HepG2 (cell line): ENCODE measurements around the gene CLASRP. TPM values are rescaled to one million over a fixed set of nuclear protein-coding genes. Genes with fewer than 3 reads are reported as not detected.

Source experiments
- ATAD3A ChIP-seq: sonication (generic); formaldehyde crosslinking; IDR thresholded peaks from 2 replicates; pipeline ENCODE4 v1.4.0; 2020; ENCODE audit warnings: missing genetic modification reagents
- ETV5 ChIP-seq: IDR thresholded peaks from 2 replicates; pipeline ENCODE4 v1.6.1; 2018; ENCODE audit warnings: missing biosample characterization, missing genetic modification reagents, inconsistent platforms, borderline replicate concordance
- HCFC1 ChIP-seq: fragments of 150-350 bp; IDR thresholded peaks from 2 replicates; pipeline ENCODE4 v1.6.1; 2014; ENCODE audit warnings: low read depth, low read length
- KLF6 ChIP-seq: IDR thresholded peaks from 2 replicates; pipeline ENCODE4 v1.8.0; 2016; ENCODE audit warnings: missing biosample characterization, missing genetic modification reagents
- LRRFIP1 ChIP-seq: sonication (generic); formaldehyde crosslinking; conservative IDR thresholded peaks from 2 replicates; pipeline ENCODE4 v1.4.0; 2020; ENCODE audit warnings: missing genetic modification reagents
- PHF5A ChIP-seq: IDR thresholded peaks from one replicate; pipeline ENCODE4 v1.6.1; 2018; ENCODE audit warnings: low read depth, missing genetic modification reagents; ENCODE audit not compliant: unreplicated experiment
- RNF2 ChIP-seq: fragments of 450-650 bp; conservative IDR thresholded peaks from 2 replicates; pipeline ENCODE4 v1.6.1; 2016; ENCODE audit warnings: low read depth
- SNRNP70 ChIP-seq: fragments of 200-400 bp; formaldehyde crosslinking; IDR thresholded peaks from 2 replicates; pipeline ENCODE4 v1.6.1; 2017; ENCODE audit warnings: mild to moderate bottlenecking, low read depth, low read length, moderate library complexity
- ZFP36L1 ChIP-seq: sonication (generic); formaldehyde crosslinking; IDR thresholded peaks from 2 replicates; pipeline ENCODE4 v1.8.0; 2022; ENCODE audit warnings: mild to moderate bottlenecking, missing genetic modification reagents, moderate library complexity
- ZNF253 ChIP-seq: sonication (generic); formaldehyde crosslinking; IDR thresholded peaks from 2 replicates; pipeline ENCODE4 v1.8.0; 2022; ENCODE audit warnings: mild to moderate bottlenecking, missing genetic modification reagents, borderline replicate concordance
- ZNF484 ChIP-seq: sonication (generic); formaldehyde crosslinking; IDR thresholded peaks from 2 replicates; pipeline ENCODE4 v1.5.1; 2020; ENCODE audit warnings: mild to moderate bottlenecking, low read depth, missing genetic modification reagents, borderline replicate concordance
- ZNF614 ChIP-seq: IDR thresholded peaks from 2 replicates; pipeline ENCODE4 v1.6.1; 2018; ENCODE audit warnings: missing biosample characterization, missing genetic modification reagents, inconsistent platforms, borderline replicate concordance
- ZNF652 ChIP-seq: IDR thresholded peaks from 2 replicates; pipeline ENCODE4 v1.6.1; 2016; ENCODE audit warnings: low read depth, borderline replicate concordance
- polyA plus RNA-seq, 8 experiments: library from polyadenylated mRNA; depleted of rRNA in 3 of 8; stranded (reverse) in 7 of 8; unstranded in 1 of 8; fragments of >200 nt; fragmentation: Illumina TruSeq in 4 of 8; extraction: Trizol in 4 of 8; gene quantifications; 2 replicates each; pipeline versions ENCODE4 v1.2.1 to v1.2.3, GENCODE V29; 2011 to 2016; ENCODE audit warnings: low read depth in 4 of 8, missing spikeins in 1 of 8, mixed read lengths in 1 of 8; ENCODE audit not compliant: insufficient read depth in 1 of 8
- total RNA-seq, 5 experiments: library from RNA; depleted of rRNA; stranded (reverse); fragments of >200 nt; fragmentation: Illumina TruSeq; extraction: Trizol; gene quantifications; 2 replicates each; pipeline ENCODE4 v1.2.3, GENCODE V29; 2016; ENCODE audit warnings: low read depth in 1 of 5
- TF ChIP-seq, protein P1 (sequence below): sonication (generic); formaldehyde crosslinking; IDR thresholded peaks from 2 replicates; pipeline ENCODE4 v1.5.0; 2020; ENCODE audit warnings: mild to moderate bottlenecking, missing genetic modification reagents, borderline replicate concordance
- TF ChIP-seq, protein P2 (sequence below): sonication (generic); formaldehyde crosslinking; IDR thresholded peaks from 2 replicates; pipeline ENCODE4 v1.4.0; 2020; ENCODE audit warnings: missing genetic modification reagents
- TF ChIP-seq, protein P3 (sequence below), 2 experiments: fragments of 450-650 bp in 1 of 2; sonication (generic) in 1 of 2; formaldehyde crosslinking; IDR thresholded peaks; 2 replicates each; pipeline versions ENCODE4 v1.5.0 to v1.8.0; 2020 to 2022; ENCODE audit warnings: mild to moderate bottlenecking in 1 of 2, missing genetic modification reagents in 1 of 2
- TF ChIP-seq, protein P4 (sequence below): sonication (generic); formaldehyde crosslinking; IDR thresholded peaks from 2 replicates; pipeline ENCODE4 v1.4.0; 2020; ENCODE audit warnings: missing genetic modification reagents

CLASRP gene
- total and polyA plus RNA-seq, 2 of the 13 experiments (the other 11 are each of a cell fraction or from before 2014, with no cell fraction given) = 32.0 to 51.4 TPM

GRCh38 chr19:45079063-45079910 is 40.4 kb downstream of the CLASRP start, which contains the start of gene GEMIN7 (continued):
- TF ChIP-seq, protein P1, sequence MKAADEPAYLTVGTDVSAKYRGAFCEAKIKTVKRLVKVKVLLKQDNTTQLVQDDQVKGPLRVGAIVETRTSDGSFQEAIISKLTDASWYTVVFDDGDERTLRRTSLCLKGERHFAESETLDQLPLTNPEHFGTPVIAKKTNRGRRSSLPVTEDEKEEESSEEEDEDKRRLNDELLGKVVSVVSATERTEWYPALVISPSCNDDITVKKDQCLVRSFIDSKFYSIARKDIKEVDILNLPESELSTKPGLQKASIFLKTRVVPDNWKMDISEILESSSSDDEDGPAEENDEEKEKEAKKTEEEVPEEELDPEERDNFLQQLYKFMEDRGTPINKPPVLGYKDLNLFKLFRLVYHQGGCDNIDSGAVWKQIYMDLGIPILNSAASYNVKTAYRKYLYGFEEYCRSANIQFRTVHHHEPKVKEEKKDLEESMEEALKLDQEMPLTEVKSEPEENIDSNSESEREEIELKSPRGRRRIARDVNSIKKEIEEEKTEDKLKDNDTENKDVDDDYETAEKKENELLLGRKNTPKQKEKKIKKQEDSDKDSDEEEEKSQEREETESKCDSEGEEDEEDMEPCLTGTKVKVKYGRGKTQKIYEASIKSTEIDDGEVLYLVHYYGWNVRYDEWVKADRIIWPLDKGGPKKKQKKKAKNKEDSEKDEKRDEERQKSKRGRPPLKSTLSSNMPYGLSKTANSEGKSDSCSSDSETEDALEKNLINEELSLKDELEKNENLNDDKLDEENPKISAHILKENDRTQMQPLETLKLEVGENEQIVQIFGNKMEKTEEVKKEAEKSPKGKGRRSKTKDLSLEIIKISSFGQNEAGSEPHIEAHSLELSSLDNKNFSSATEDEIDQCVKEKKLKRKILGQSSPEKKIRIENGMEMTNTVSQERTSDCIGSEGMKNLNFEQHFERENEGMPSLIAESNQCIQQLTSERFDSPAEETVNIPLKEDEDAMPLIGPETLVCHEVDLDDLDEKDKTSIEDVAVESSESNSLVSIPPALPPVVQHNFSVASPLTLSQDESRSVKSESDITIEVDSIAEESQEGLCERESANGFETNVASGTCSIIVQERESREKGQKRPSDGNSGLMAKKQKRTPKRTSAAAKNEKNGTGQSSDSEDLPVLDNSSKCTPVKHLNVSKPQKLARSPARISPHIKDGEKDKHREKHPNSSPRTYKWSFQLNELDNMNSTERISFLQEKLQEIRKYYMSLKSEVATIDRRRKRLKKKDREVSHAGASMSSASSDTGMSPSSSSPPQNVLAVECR (CRISPR knock-in tag) = peak; percentile 97; the same call in 1 of the 2 replicates
- TF ChIP-seq HCFC1 (peak; percentile 73), PHF5A (CRISPR knock-in tag) (peak; percentile 89), SNRNP70 (no peak), ETV5 (CRISPR knock-in tag) (peak; percentile 55), KLF6 (CRISPR knock-in tag) (peak; percentile 98), ZNF652 (CRISPR knock-in tag) (0 out of 2 replicates have a peak, but pooled peaks have one; percentile 13), ZNF253 (CRISPR knock-in tag) (peak; percentile 82; the same call in 1 of the 2 replicates), ZNF614 (CRISPR knock-in tag) (peak; percentile 63; the same call in 1 of the 2 replicates), ZNF484 (CRISPR knock-in tag) (no peak), RNF2 (peak; percentile 77), ZFP36L1 (CRISPR knock-in tag) (no peak; the same call in 1 of the 2 replicates), LRRFIP1 (CRISPR knock-in tag) (no peak), ATAD3A (no peak)
- TF ChIP-seq, protein P2, sequence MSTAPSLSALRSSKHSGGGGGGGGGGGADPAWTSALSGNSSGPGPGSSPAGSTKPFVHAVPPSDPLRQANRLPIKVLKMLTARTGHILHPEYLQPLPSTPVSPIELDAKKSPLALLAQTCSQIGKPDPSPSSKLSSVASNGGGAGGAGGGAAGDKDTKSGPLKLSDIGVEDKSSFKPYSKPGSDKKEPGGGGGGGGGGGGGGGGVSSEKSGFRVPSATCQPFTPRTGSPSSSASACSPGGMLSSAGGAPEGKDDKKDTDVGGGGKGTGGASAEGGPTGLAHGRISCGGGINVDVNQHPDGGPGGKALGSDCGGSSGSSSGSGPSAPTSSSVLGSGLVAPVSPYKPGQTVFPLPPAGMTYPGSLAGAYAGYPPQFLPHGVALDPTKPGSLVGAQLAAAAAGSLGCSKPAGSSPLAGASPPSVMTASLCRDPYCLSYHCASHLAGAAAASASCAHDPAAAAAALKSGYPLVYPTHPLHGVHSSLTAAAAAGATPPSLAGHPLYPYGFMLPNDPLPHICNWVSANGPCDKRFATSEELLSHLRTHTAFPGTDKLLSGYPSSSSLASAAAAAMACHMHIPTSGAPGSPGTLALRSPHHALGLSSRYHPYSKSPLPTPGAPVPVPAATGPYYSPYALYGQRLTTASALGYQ = peak; percentile 83
- TF ChIP-seq, protein P3, sequence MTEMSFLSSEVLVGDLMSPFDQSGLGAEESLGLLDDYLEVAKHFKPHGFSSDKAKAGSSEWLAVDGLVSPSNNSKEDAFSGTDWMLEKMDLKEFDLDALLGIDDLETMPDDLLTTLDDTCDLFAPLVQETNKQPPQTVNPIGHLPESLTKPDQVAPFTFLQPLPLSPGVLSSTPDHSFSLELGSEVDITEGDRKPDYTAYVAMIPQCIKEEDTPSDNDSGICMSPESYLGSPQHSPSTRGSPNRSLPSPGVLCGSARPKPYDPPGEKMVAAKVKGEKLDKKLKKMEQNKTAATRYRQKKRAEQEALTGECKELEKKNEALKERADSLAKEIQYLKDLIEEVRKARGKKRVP (CRISPR knock-in tag; IDR thresholded peaks at IDR 0.05) = peak in 1 of 2 experiments; percentile 75; a peak in 1 of 4 replicates
- TF ChIP-seq, protein P4, sequence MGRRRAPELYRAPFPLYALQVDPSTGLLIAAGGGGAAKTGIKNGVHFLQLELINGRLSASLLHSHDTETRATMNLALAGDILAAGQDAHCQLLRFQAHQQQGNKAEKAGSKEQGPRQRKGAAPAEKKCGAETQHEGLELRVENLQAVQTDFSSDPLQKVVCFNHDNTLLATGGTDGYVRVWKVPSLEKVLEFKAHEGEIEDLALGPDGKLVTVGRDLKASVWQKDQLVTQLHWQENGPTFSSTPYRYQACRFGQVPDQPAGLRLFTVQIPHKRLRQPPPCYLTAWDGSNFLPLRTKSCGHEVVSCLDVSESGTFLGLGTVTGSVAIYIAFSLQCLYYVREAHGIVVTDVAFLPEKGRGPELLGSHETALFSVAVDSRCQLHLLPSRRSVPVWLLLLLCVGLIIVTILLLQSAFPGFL (CRISPR knock-in tag) = peak; percentile 86; the same call in 1 of the 2 replicates
